DOHH2 (cell line): ENCODE results near the gene ITPKB.

Experiments used
- H3F3A ChIP-seq: fragments of 200-600 bp; sonication (generic), shearing (Covaris generic); 2 replicates; pipeline ENCODE4 v1.6.0; 2016; ENCODE audit warnings: antibody characterized with exemption, mild to moderate bottlenecking; ENCODE audit not compliant: control insufficient read depth, insufficient read depth
- H3K27ac ChIP-seq: fragments of 200-600 bp; sonication (generic); 2 replicates; pipeline ENCODE4 v1.5.1; 2014; ENCODE audit warnings: low read depth, mild to moderate bottlenecking, low read length, moderate library complexity
- H3K27me3 ChIP-seq: fragments of 200-600 bp; sonication (generic); 2 replicates; pipeline ENCODE4 v1.6.1; 2014; ENCODE audit warnings: mild to moderate bottlenecking, low read length, mixed read lengths; ENCODE audit not compliant: control insufficient read depth
- H3K36me3 ChIP-seq: fragments of 200-600 bp; sonication (generic); 2 replicates; pipeline ENCODE4 v1.6.1; 2014; ENCODE audit warnings: mild to moderate bottlenecking, low read length, moderate library complexity, mixed read lengths; ENCODE audit not compliant: control insufficient read depth
- H3K4me1 ChIP-seq: fragments of 200-600 bp; sonication (generic); 2 replicates; pipeline ENCODE4 v1.6.1; 2014; ENCODE audit warnings: mild to moderate bottlenecking, low read length, mixed read lengths; ENCODE audit not compliant: control insufficient read depth
- H3K4me2 ChIP-seq: fragments of 200-600 bp; sonication (generic); 2 replicates; pipeline ENCODE4 v1.6.0; 2014; ENCODE audit warnings: mild to moderate bottlenecking, low read length, moderate library complexity
- H3K4me3 ChIP-seq: fragments of 200-600 bp; sonication (generic); 2 replicates; pipeline ENCODE4 v1.5.1; 2014; ENCODE audit warnings: mild to moderate bottlenecking, low read length, mixed read lengths
- H3K79me2 ChIP-seq: fragments of 200-600 bp; sonication (generic); 2 replicates; pipeline ENCODE4 v1.6.1; 2014; ENCODE audit warnings: mild to moderate bottlenecking, low read length, mixed read lengths; ENCODE audit not compliant: control insufficient read depth
- H3K9me2 ChIP-seq: fragments of 200-600 bp; sonication (generic); replicated peaks from 2 replicates; pipeline ENCODE4 v1.6.1; 2014; ENCODE audit warnings: mild to moderate bottlenecking, low read length, mixed read lengths; ENCODE audit not compliant: control insufficient read depth
- H3K9me3 ChIP-seq: fragments of 200-600 bp; sonication (generic); 2 replicates; pipeline ENCODE4 v1.6.1; 2014; ENCODE audit warnings: antibody characterized with exemption, low read length, mixed read lengths; ENCODE audit not compliant: control insufficient read depth, insufficient read depth
- H4K20me1 ChIP-seq: fragments of 200-600 bp; sonication (generic); 2 replicates; pipeline ENCODE4 v1.6.0; 2014; ENCODE audit warnings: low read depth, mild to moderate bottlenecking, antibody characterized with exemption, low read length, moderate library complexity; ENCODE audit not compliant: control insufficient read depth, insufficient read depth
- CTCF ChIP-seq: fragments of 200-600 bp; sonication (generic); IDR thresholded peaks from one replicate; pipeline ENCODE4 v1.5.1; 2014; ENCODE audit warnings: antibody characterized with exemption, mild to moderate bottlenecking, low read depth, low read length; ENCODE audit not compliant: poor library complexity, severe bottlenecking
- EZH2phosphoT487 ChIP-seq: fragments of 200-600 bp; sonication (generic); IDR thresholded peaks from 2 replicates; pipeline ENCODE4 v1.6.1; 2017; ENCODE audit warnings: borderline replicate concordance, mild to moderate bottlenecking, antibody characterized with exemption, low read length, moderate library complexity, mixed read lengths

ITPKB gene

DNA sequence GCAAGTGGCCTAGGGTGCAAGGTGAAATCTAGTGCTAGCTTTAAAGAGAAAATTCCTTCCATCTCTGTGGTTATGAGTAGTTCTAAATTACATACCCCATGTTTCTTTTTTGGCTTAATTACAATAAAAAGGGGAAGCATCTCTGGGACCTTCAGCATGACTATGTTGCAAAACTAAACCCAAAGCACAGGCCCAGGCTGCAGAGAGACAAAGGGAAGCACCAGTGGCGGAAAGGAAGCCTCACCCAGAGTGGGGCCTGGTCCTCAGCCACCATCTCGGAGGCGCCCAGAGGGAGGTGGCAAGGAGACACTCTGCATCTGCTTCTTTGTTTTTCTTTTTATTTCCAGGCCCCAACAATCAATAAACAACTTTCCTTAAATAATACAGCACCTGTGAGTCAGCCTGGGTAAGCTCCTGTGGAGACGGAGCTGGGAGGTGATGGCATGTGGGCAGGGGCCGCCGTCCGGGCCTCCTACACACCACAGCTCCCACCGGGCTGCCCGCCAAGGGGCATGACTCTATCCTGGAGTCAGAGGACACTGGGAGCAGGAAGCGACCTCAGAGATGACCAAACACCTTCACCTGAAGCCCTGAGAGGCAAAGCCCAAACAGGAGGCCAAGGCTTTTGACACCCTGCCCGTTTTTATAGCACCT lies 21.7 kb downstream of the ITPKB start:
- Histone ChIP-seq H3K36me3 (peaks cover 66% of the 10 kb centered on the region), H3K9me2 (no peaks in the 10 kb centered on the region), H3K4me1 (peaks cover 89% of the 10 kb centered on the region), H3K4me2 (peak overlapping the region; percentile 64), H3K27ac (peak overlapping the region; percentile 100), H4K20me1 (peaks cover 4% of the 10 kb centered on the region; the same call in 1 of the 2 replicates), H3K4me3 (peak overlapping the region; percentile 54), H3K9me3 (peaks cover 10% of the 10 kb centered on the region), H3F3A (peaks cover 51% of the 10 kb centered on the region), H3K27me3 (no peaks in the 10 kb centered on the region), H3K79me2 (peaks cover 96% of the 10 kb centered on the region)
- TF ChIP-seq CTCF (no peak), EZH2phosphoT487 (no peak)

- peaks cover 67% of the 10 kb centered on the region for H3K36me3 ChIP-seq
- H3K9me2 ChIP-seq = no peaks in the 10 kb centered on the region
- H3K27ac ChIP-seq = peak overlapping the region; percentile 100
- TF ChIP-seq CTCF (no peak), EZH2phosphoT487 (no peak)
- H3K9me3 ChIP-seq = peaks cover 10% of the 10 kb centered on the region
- H4K20me1 ChIP-seq = peaks cover 7% of the 10 kb centered on the region; the same call in 1 of the 2 replicates
- peaks cover 59% of the 10 kb centered on the region for H3F3A ChIP-seq
- peak overlapping the region; percentile 54 for H3K4me3 ChIP-seq
- H3K4me2 ChIP-seq = peak overlapping the region; percentile 64
- peaks cover 92% of the 10 kb centered on the region for H3K4me1 ChIP-seq
- peaks cover 91% of the 10 kb centered on the region for H3K79me2 ChIP-seq
- H3K27me3 ChIP-seq = no peaks in the 10 kb centered on the region
Measured at GRCh38 chr1:226716577-226716976, 22.5 kb downstream of the ITPKB start.

- Histone ChIP-seq H4K20me1 (peaks cover 7% of the 10 kb centered on the region; the same call in 1 of the 2 replicates), H3K4me1 (peaks cover 99% of the 10 kb centered on the region), H3K79me2 (peaks cover 91% of the 10 kb centered on the region), H3K4me2 (peak overlapping the region; percentile 98), H3K27ac (peak overlapping the region; percentile 100), H3K27me3 (no peaks in the 10 kb centered on the region), H3K9me3 (peaks cover 10% of the 10 kb centered on the region), H3K4me3 (peak overlapping the region; percentile 75), H3K9me2 (no peaks in the 10 kb centered on the region), H3K36me3 (peaks cover 76% of the 10 kb centered on the region), H3F3A (peaks cover 60% of the 10 kb centered on the region)
- no peak for TF ChIP-seq CTCF
- no peak for TF ChIP-seq EZH2phosphoT487
Measured at GRCh38 chr1:226714148-226714547, 24.9 kb downstream of the ITPKB start.
